PC-3 (cell line): Measurements from ENCODE around the gene RNF138. TPM values are rescaled to one million over a fixed set of nuclear protein-coding genes. Genes with fewer than 3 reads are reported as not detected.
A peak's percentile ranks its signal among the peaks of the same experiment; 100 is the strongest.

Experiments used
- ATAC-seq: fragments of 200-7000 bp; cut with Tn5 transposase; 2 replicates; pipeline ENCODE4 v1.9.1; 2020; ENCODE audit warnings: mild to moderate bottlenecking, moderate library complexity
- BruUV-seq: library from RNA; stranded (reverse); fragments of 400-500 nt; replicated peaks from 2 replicates; lab custom pipeline; 2021; lab: Mats Ljungman, UMichigan
- CTCF ChIA-PET: fragments of 300-600 bp; sonication (Branson Sonifier 250); formaldehyde crosslinking; loops from one replicate; lab custom pipeline; 2022; ENCODE audit warnings: antibody characterized with exemption; lab: Charles Lee
- POLR2A ChIA-PET: fragments of 300-600 bp; sonication (Branson Sonifier 250); formaldehyde crosslinking; loops from one replicate; lab custom pipeline; 2022; ENCODE audit warnings: antibody characterized with exemption; ENCODE audit not compliant: unreplicated experiment; lab: Charles Lee
- DNase-seq: peaks from one replicate; pipeline ENCODE4 v3.0.0-alpha.2; 2015
- H2AFZ ChIP-seq: fragments of 300-600 bp; sonication (generic); 2 replicates; pipeline ENCODE4 v1.6.0; 2016; ENCODE audit warnings: antibody characterized with exemption, low read length
- H3F3A ChIP-seq: fragments of 300-600 bp; sonication (generic); one replicate; pipeline ENCODE4 v1.6.0; 2017; ENCODE audit warnings: antibody characterized with exemption, low read length, control low read depth, mild to moderate bottlenecking; ENCODE audit not compliant: unreplicated experiment
- H3K27ac ChIP-seq: fragments of 300-600 bp; sonication (generic); 2 replicates; pipeline ENCODE4 v1.5.1; 2016; ENCODE audit warnings: mild to moderate bottlenecking, low read length
- H3K27me3 ChIP-seq: fragments of 300-600 bp; sonication (generic); 2 replicates; pipeline ENCODE4 v1.6.1; 2016; ENCODE audit warnings: low read length, mixed read lengths
- H3K36me3 ChIP-seq: fragments of 300-600 bp; sonication (generic); 2 replicates; pipeline ENCODE4 v1.6.1; 2016; ENCODE audit warnings: low read depth, mixed run types, low read length, mixed read lengths
- H3K4me1 ChIP-seq: fragments of 300-600 bp; sonication (generic); 2 replicates; pipeline ENCODE4 v1.5.1; 2016; ENCODE audit warnings: low read length; ENCODE audit not compliant: insufficient read depth
- H3K4me2 ChIP-seq: fragments of 300-600 bp; sonication (generic); 2 replicates; pipeline ENCODE4 v1.6.0; 2016; ENCODE audit warnings: low read length
- H3K4me3 ChIP-seq: fragments of 300-600 bp; sonication (generic); 2 replicates; pipeline ENCODE4 v1.5.1; 2016; ENCODE audit warnings: mild to moderate bottlenecking, low read length, mixed read lengths
- H3K79me2 ChIP-seq: fragments of 300-600 bp; sonication (generic); 2 replicates; pipeline ENCODE4 v1.6.1; 2017; ENCODE audit warnings: low read length, mixed read lengths
- H3K9ac ChIP-seq: fragments of 300-600 bp; sonication (generic); 2 replicates; pipeline ENCODE4 v1.6.0; 2016; ENCODE audit warnings: mild to moderate bottlenecking, low read length
- H3K9me2 ChIP-seq: fragments of 300-600 bp; sonication (generic); replicated peaks from 2 replicates; pipeline ENCODE4 v1.6.1; 2016; ENCODE audit warnings: mixed run types, low read length, mixed read lengths
- H3K9me3 ChIP-seq: fragments of 300-600 bp; sonication (generic); 2 replicates; pipeline ENCODE4 v1.6.1; 2016; ENCODE audit warnings: low read length, mixed read lengths
- H4K20me1 ChIP-seq: fragments of 300-600 bp; sonication (generic); 2 replicates; pipeline ENCODE4 v1.6.1; 2016; ENCODE audit warnings: low read length, mixed read lengths
- EZH2 ChIP-seq: fragments of 300-600 bp; sonication (generic); IDR thresholded peaks from one replicate; pipeline ENCODE4 v1.6.1; 2017; ENCODE audit warnings: antibody characterized with exemption, mild to moderate bottlenecking, low read length; ENCODE audit not compliant: unreplicated experiment
- EZH2phosphoT487 ChIP-seq: fragments of 300-600 bp; sonication (generic); IDR thresholded peaks from 2 replicates; pipeline ENCODE4 v1.6.1; 2018; ENCODE audit warnings: mild to moderate bottlenecking, antibody characterized with exemption, low read length, borderline replicate concordance
- intact Hi-C: fragments of 100-400 bp; cut with micrococcal nuclease; formaldehyde crosslinking; loops from 2 replicates; pipeline ENCODE4 v1.9.0; 2023
- total RNA-seq: library from RNA; depleted of rRNA; stranded (reverse); fragments of >200 nt; gene quantifications from 2 replicates; pipeline ENCODE4 v1.2.3, GENCODE V29; 2014
- TF ChIP-seq, protein P1 (sequence below): fragments of 300-600 bp; sonication (generic); conservative IDR thresholded peaks from 2 replicates; pipeline ENCODE4 v1.5.1; 2017; ENCODE audit warnings: antibody characterized with exemption, low read depth, mild to moderate bottlenecking, low read length

The RNF138 gene
- total RNA-seq, 1 experiment from 2014 or later = 15.3 TPM

DNA sequence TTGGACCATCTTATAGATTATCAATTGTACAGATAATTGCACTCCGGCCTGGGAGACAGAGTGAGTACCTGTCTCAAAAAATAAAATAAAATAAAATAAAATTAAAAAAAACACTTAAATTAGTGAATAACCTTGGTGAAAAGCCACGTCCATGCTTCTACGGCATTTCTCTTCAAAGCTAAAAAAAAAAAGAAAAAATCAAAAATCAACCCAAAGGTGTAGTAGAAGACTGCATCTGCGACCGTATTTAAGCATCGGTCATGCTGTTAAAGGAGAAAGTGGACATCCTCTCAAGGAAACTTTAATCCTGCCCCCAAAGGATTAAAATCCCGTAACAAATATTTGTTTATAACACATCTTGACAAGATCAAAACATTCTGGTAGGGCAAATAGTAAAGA, 350 bp upstream of the RNF138 start:
- TF ChIP-seq EZH2phosphoT487 (no peak), EZH2 (no peak)
- TF ChIP-seq, protein P1, sequence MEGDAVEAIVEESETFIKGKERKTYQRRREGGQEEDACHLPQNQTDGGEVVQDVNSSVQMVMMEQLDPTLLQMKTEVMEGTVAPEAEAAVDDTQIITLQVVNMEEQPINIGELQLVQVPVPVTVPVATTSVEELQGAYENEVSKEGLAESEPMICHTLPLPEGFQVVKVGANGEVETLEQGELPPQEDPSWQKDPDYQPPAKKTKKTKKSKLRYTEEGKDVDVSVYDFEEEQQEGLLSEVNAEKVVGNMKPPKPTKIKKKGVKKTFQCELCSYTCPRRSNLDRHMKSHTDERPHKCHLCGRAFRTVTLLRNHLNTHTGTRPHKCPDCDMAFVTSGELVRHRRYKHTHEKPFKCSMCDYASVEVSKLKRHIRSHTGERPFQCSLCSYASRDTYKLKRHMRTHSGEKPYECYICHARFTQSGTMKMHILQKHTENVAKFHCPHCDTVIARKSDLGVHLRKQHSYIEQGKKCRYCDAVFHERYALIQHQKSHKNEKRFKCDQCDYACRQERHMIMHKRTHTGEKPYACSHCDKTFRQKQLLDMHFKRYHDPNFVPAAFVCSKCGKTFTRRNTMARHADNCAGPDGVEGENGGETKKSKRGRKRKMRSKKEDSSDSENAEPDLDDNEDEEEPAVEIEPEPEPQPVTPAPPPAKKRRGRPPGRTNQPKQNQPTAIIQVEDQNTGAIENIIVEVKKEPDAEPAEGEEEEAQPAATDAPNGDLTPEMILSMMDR = no peak
- H3K4me1 ChIP-seq = peaks cover 3% of the 10 kb centered on the region; the same call in 1 of the 2 replicates
- no TSS peak for BruUV-seq
- peak overlapping the region; percentile 79 for H3K27ac ChIP-seq
- no peaks in the 10 kb centered on the region for H3K27me3 ChIP-seq
- H3K9me3 ChIP-seq = no peaks in the 10 kb centered on the region
- H3K9me2 ChIP-seq = no peaks in the 10 kb centered on the region
- DNase-seq = no peak
- H3F3A ChIP-seq = no peaks in the 10 kb centered on the region
- peaks cover 4% of the 10 kb centered on the region for H4K20me1 ChIP-seq
- H2AFZ ChIP-seq = peak overlapping the region; percentile 82
- peak overlapping the region; percentile 85 for H3K4me2 ChIP-seq
- H3K4me3 ChIP-seq = peak overlapping the region; percentile 65
- CTCF ChIA-PET = interaction anchor here (0.6 kb wide), 1 partner anchor 60 kb away, joined by 3 read pairs; no protein-coding TSS in a partner anchor
- peaks cover 38% of the 10 kb centered on the region for H3K79me2 ChIP-seq
- no peak for ATAC-seq
- intact Hi-C loops = no loop called here
- H3K36me3 ChIP-seq = no peaks in the 10 kb centered on the region
- peak overlapping the region; percentile 83 for H3K9ac ChIP-seq
- POLR2A ChIA-PET = interaction anchor here (0.6 to 0.7 kb wide), 2 partner anchors 104 to 152 kb away, joined by 4 to 6 read pairs; no protein-coding TSS in a partner anchor

DNA sequence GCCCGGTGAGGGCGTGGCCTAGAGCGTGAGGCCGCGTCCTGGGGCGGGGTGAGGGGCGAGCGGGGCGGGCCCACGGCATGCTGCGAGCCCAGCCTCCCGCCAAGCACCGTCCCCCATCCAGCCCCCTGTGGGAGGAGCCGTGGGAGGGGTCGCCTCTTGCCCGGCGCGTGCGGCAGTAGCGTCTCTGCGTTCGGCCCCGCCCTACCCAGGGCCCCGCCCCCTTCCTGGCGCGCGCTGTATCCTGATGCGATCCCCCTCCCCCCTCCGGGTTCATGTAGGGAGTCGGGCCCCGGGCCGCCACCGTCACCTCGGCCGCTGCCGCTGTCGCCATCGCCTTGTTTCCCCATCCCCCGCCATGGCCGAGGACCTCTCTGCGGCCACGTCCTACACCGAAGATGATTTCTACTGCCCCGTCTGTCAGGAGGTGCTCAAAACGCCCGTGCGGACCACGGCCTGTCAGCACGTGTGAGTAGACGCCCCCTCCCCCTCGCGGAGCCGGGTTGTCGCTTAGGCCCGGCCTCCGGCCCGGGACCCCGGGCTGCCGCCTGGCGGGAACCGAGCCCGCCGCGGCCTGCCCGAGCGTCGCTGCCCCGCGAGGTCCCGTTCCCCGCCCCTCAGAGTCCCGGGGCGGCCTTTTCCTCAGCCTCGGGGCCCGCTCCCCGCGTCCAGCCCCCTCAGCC, 888 bp downstream of the RNF138 start:
- ChIA-PET CTCF (no interaction called here), POLR2A (no interaction called here)
- Histone ChIP-seq H3F3A (no peaks in the 10 kb centered on the region), H3K9me3 (no peaks in the 10 kb centered on the region), H3K36me3 (no peaks in the 10 kb centered on the region), H3K9ac (peak overlapping the region; percentile 83), H3K27ac (peak overlapping the region; percentile 79; the same call in 1 of the 2 replicates), H3K4me2 (peak overlapping the region; percentile 90), H3K27me3 (no peaks in the 10 kb centered on the region), H3K9me2 (no peaks in the 10 kb centered on the region), H2AFZ (peak overlapping the region; percentile 59; the same call in 1 of the 2 replicates), H3K4me1 (peaks cover 3% of the 10 kb centered on the region; the same call in 1 of the 2 replicates), H4K20me1 (peaks cover 4% of the 10 kb centered on the region), H3K4me3 (peak overlapping the region; percentile 82), H3K79me2 (peaks cover 50% of the 10 kb centered on the region)
- DNase-seq (peak; percentile 82), ATAC-seq (peak; percentile 90)
- no peak for TF ChIP-seq EZH2
- TF ChIP-seq EZH2phosphoT487 = no peak
- TF ChIP-seq, protein P1 = no peak
- BruUV-seq = no TSS peak
- intact Hi-C loops = loop anchor here (1.0 kb wide), 1 partner anchor 149 kb away; the partner anchor contains the start of gene TRAPPC8

DNA sequence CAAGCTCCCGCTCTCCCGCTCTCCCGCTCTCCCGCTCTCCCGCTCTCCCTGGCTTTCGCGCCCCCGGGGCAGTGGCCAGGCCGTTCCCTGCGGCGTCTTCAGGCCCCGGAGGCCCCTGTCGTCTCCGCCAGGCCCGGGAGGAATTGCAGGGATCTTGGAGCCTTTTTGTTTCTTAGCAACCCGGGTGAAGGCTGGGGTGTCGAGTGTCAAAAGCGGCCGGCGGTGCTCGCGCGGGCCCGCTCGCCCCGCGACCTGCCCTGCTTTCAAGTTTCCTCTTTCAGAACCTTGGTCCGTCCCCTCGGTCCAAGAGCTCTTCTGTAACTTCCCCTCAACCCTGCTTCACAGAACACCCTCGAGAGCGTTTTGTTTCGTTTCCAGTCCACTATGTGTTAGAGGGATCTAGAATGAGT, 1.4 kb downstream of the RNF138 start:
- no peaks in the 10 kb centered on the region for H3K9me2 ChIP-seq
- H3K4me2 ChIP-seq = peak overlapping the region; percentile 90
- ChIA-PET CTCF (no interaction called here), POLR2A (no interaction called here)
- 0 out of 2 replicates have a peak overlapping the region, but pooled peaks have one; percentile 11 for H3K27ac ChIP-seq
- H3K79me2 ChIP-seq = peaks cover 56% of the 10 kb centered on the region
- no peaks in the 10 kb centered on the region for H3F3A ChIP-seq
- H3K36me3 ChIP-seq = no peaks in the 10 kb centered on the region
- no peak for TF ChIP-seq EZH2
- TF ChIP-seq, protein P1 = no peak
- TF ChIP-seq EZH2phosphoT487 = no peak
- intact Hi-C loops = no loop called here
- H3K4me3 ChIP-seq = peak overlapping the region; percentile 82
- no TSS peak for BruUV-seq
- H4K20me1 ChIP-seq = peaks cover 4% of the 10 kb centered on the region
- no peaks in the 10 kb centered on the region for H3K9me3 ChIP-seq
- H2AFZ ChIP-seq = peak overlapping the region; percentile 45; the same call in 1 of the 2 replicates
- peak overlapping the region; percentile 73 for H3K9ac ChIP-seq
- ATAC-seq (peak; percentile 25), DNase-seq (peak; percentile 34)
- no peaks in the 10 kb centered on the region for H3K27me3 ChIP-seq
- H3K4me1 ChIP-seq = peaks cover 3% of the 10 kb centered on the region; the same call in 1 of the 2 replicates
